HepG2 (cell line): ENCODE measurements around the gene ANKRD65. TPM values are rescaled to one million over a fixed set of nuclear protein-coding genes. Genes with fewer than 3 reads are reported as not detected.
A peak's percentile ranks its signal among the peaks of the same experiment; 100 is the strongest.

Experiments
- ATF3 ChIP-seq: sonication (generic); formaldehyde crosslinking; IDR thresholded peaks from 2 replicates; pipeline ENCODE4 v1.4.0; 2020; ENCODE audit warnings: missing genetic modification reagents
- ELF1 ChIP-seq: sonication (generic); formaldehyde crosslinking; IDR thresholded peaks from 2 replicates; pipeline ENCODE4 v1.4.0; 2020; ENCODE audit warnings: missing genetic modification reagents
- HMG20A ChIP-seq: IDR thresholded peaks from 2 replicates; pipeline ENCODE4 v1.6.1; 2016; ENCODE audit warnings: borderline replicate concordance
- HNRNPLL ChIP-seq: fragments of 200-400 bp; formaldehyde crosslinking; IDR thresholded peaks from 2 replicates; pipeline ENCODE4 v1.6.1; 2017; ENCODE audit warnings: mild to moderate bottlenecking, low read depth, low read length; ENCODE audit not compliant: poor library complexity, severe bottlenecking
- KDM4B ChIP-seq: sonication (generic); formaldehyde crosslinking; IDR thresholded peaks from 2 replicates; pipeline ENCODE4 v1.4.0; 2020; ENCODE audit warnings: missing genetic modification reagents
- MXI1 ChIP-seq: IDR thresholded peaks from 3 replicates; pipeline ENCODE4 v1.6.1; 2012; ENCODE audit warnings: low read depth, low read length, inconsistent platforms, borderline replicate concordance
- NCOR1 ChIP-seq: fragments of 200-600 bp; sonication (generic); IDR thresholded peaks from 2 replicates; pipeline ENCODE4 v1.7.0; 2017; ENCODE audit warnings: antibody characterized with exemption, low read length, borderline replicate concordance
- NR2F2 ChIP-seq: IDR thresholded peaks from 2 replicates; pipeline ENCODE4 v1.6.1; 2012; ENCODE audit warnings: low read depth, inconsistent platforms, borderline replicate concordance
- ONECUT2 ChIP-seq: sonication (generic); formaldehyde crosslinking; IDR thresholded peaks from 2 replicates; pipeline ENCODE4 v1.4.0; 2020; ENCODE audit warnings: missing genetic modification reagents
- PHF8 ChIP-seq: sonication (generic); formaldehyde crosslinking; IDR thresholded peaks from 2 replicates; pipeline ENCODE4 v1.5.0; 2020; ENCODE audit warnings: missing genetic modification reagents
- SMC3 ChIP-seq: IDR thresholded peaks from 2 replicates; pipeline ENCODE4 v1.6.1; 2011; ENCODE audit warnings: low read length, improper control_type of control experiment
- TEAD3 ChIP-seq: optimal IDR thresholded peaks from 2 replicates; pipeline ENCODE3; 2016; ENCODE audit warnings: borderline replicate concordance
- TIGD3 ChIP-seq: sonication (generic); formaldehyde crosslinking; IDR thresholded peaks from 2 replicates; pipeline ENCODE4 v1.5.1; 2020; ENCODE audit warnings: mild to moderate bottlenecking, missing genetic modification reagents, borderline replicate concordance
- ZBTB3 ChIP-seq: sonication (generic); formaldehyde crosslinking; IDR thresholded peaks from 2 replicates; pipeline ENCODE4 v1.4.0; 2020; ENCODE audit warnings: low read depth, mild to moderate bottlenecking, moderate library complexity, missing genetic modification reagents, borderline replicate concordance
- ZBTB38 ChIP-seq: sonication (generic); formaldehyde crosslinking; IDR thresholded peaks from 2 replicates; pipeline ENCODE4 v1.5.1; 2020; ENCODE audit warnings: mild to moderate bottlenecking, missing genetic modification reagents
- ZNF264 ChIP-seq: sonication (generic); formaldehyde crosslinking; IDR thresholded peaks from 2 replicates; pipeline ENCODE4 v1.4.0; 2020; ENCODE audit warnings: missing genetic modification reagents
- ZNF333 ChIP-seq: sonication (generic); formaldehyde crosslinking; IDR thresholded peaks from 2 replicates; pipeline ENCODE4 v1.4.0; 2020; ENCODE audit warnings: mild to moderate bottlenecking, missing genetic modification reagents, borderline replicate concordance
- ZNF468 ChIP-seq: sonication (generic); formaldehyde crosslinking; IDR thresholded peaks from 2 replicates; pipeline ENCODE4 v1.8.0; 2022; ENCODE audit warnings: mild to moderate bottlenecking, moderate library complexity, missing genetic modification reagents
- ZNF670 ChIP-seq: sonication (generic); formaldehyde crosslinking; IDR thresholded peaks from 2 replicates; pipeline ENCODE4 v1.8.0; 2022; ENCODE audit warnings: mild to moderate bottlenecking, missing genetic modification reagents, borderline replicate concordance
- ZNF761 ChIP-seq: sonication (generic); formaldehyde crosslinking; conservative IDR thresholded peaks from 2 replicates; pipeline ENCODE4 v1.4.0; 2020; ENCODE audit warnings: mild to moderate bottlenecking, missing genetic modification reagents
- polyA plus RNA-seq, 8 experiments: library from polyadenylated mRNA; depleted of rRNA in 3 of 8; stranded (reverse) in 7 of 8; unstranded in 1 of 8; fragments of >200 nt; fragmentation: Illumina TruSeq in 4 of 8; extraction: Trizol in 4 of 8; gene quantifications; 2 replicates each; pipeline versions ENCODE4 v1.2.1 to v1.2.3, GENCODE V29; 2011 to 2016; ENCODE audit warnings: low read depth in 4 of 8, missing spikeins in 1 of 8, mixed read lengths in 1 of 8; ENCODE audit not compliant: insufficient read depth in 1 of 8
- total RNA-seq, 5 experiments: library from RNA; depleted of rRNA; stranded (reverse); fragments of >200 nt; fragmentation: Illumina TruSeq; extraction: Trizol; gene quantifications; 2 replicates each; pipeline ENCODE4 v1.2.3, GENCODE V29; 2016; ENCODE audit warnings: low read depth in 1 of 5
- TF ChIP-seq, protein P1 (sequence below): sonication (generic); formaldehyde crosslinking; IDR thresholded peaks from 2 replicates; pipeline ENCODE4 v1.9.0; 2021; ENCODE audit warnings: missing genetic modification reagents, borderline replicate concordance
- TF ChIP-seq, protein P2 (sequence below): IDR thresholded peaks from 2 replicates; pipeline ENCODE4 v1.6.1; 2016; ENCODE audit warnings: low read depth, control low read depth

ANKRD65 gene
- total and polyA plus RNA-seq, 2 of the 13 experiments (the other 11 are each of a cell fraction or from before 2014, with no cell fraction given), result 12.1 to 30.1 TPM

DNA sequence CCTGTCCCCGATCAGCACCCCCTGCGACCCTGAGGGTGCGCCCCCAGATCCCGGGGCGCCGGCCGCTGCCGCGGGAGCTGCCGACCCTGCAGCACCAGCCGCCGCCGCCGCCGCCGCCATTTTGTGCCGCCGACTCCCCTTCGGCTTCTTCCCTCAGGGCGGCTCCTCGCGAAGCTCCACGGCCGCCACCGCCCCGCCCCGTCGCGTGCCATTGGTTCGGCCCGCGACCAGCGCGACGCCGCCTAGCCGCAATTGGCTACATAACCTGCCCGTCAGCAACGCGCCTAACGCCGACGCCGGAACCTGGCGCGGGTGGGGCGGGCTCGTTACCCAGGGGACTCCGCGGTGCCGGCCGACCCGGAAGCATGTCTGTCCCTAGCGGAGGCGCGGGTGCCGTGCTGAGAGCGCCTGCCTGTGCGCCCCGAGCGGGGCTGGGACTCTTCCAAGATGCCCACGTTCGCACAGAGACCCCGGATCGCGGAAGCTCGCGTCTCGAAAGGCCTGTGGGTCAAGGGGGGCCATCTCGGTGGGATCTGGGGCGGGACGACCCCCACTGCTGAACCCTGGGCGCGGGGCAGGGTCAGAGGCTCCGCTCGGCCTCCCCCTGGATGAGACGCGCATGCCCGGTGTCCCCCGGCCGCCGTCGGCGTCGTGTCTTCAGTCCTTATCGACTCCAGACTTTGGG, 21.7 kb downstream of the ANKRD65 start, which contains the start of gene CCNL2 (continued):
- TF ChIP-seq, protein P1, sequence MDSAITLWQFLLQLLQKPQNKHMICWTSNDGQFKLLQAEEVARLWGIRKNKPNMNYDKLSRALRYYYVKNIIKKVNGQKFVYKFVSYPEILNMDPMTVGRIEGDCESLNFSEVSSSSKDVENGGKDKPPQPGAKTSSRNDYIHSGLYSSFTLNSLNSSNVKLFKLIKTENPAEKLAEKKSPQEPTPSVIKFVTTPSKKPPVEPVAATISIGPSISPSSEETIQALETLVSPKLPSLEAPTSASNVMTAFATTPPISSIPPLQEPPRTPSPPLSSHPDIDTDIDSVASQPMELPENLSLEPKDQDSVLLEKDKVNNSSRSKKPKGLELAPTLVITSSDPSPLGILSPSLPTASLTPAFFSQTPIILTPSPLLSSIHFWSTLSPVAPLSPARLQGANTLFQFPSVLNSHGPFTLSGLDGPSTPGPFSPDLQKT (CRISPR knock-in tag), result peak; percentile 54; the same call in 1 of the 2 replicates
- TF ChIP-seq HNRNPLL (peak; percentile 92), ZNF670 (peak; percentile 48; the same call in 1 of the 2 replicates), ZNF333 (CRISPR knock-in tag) (peak; percentile 18; the same call in 1 of the 2 replicates), MXI1 (peak; percentile 94; the same call in 2 of the 3 replicates), ZNF468 (CRISPR knock-in tag) (no peak), ZNF761 (CRISPR knock-in tag) (peak; percentile 90), KDM4B (CRISPR knock-in tag) (peak; percentile 77; the same call in 1 of the 2 replicates), TEAD3 (CRISPR knock-in tag) (no peak), ZNF264 (CRISPR knock-in tag) (peak; percentile 47; the same call in 1 of the 2 replicates), ZBTB3 (CRISPR knock-in tag) (peak; percentile 73; the same call in 1 of the 2 replicates), SMC3 (no peak; the same call in 1 of the 2 replicates), ONECUT2 (CRISPR knock-in tag) (no peak), NR2F2 (no peak), PHF8 (CRISPR knock-in tag) (peak; percentile 82), HMG20A (no peak), ATF3 (CRISPR knock-in tag) (no peak), ELF1 (CRISPR knock-in tag) (peak; percentile 97), NCOR1 (peak; percentile 20; the same call in 1 of the 2 replicates), TIGD3 (CRISPR knock-in tag) (no peak; the same call in 1 of the 2 replicates), ZBTB38 (CRISPR knock-in tag) (peak; percentile 75; the same call in 1 of the 2 replicates)
- TF ChIP-seq, protein P2, sequence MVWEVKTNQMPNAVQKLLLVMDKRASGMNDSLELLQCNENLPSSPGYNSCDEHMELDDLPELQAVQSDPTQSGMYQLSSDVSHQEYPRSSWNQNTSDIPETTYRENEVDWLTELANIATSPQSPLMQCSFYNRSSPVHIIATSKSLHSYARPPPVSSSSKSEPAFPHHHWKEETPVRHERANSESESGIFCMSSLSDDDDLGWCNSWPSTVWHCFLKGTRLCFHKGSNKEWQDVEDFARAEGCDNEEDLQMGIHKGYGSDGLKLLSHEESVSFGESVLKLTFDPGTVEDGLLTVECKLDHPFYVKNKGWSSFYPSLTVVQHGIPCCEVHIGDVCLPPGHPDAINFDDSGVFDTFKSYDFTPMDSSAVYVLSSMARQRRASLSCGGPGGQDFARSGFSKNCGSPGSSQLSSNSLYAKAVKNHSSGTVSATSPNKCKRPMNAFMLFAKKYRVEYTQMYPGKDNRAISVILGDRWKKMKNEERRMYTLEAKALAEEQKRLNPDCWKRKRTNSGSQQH (CRISPR knock-in tag), result 0 out of 2 replicates have a peak, but pooled peaks have one; percentile 25
